Measurements from ENCODE around the gene DET1. TPM values are rescaled to one million over a fixed set of nuclear protein-coding genes. Genes with fewer than 3 reads are reported as not detected.

Gene DET1
- total RNA-seq, 5 donors from 2014 or later (not counting 1 experiment from before 2014, with no cell fraction given) = 4.1 to 9.4 (median 6.4) TPM

- Histone ChIP-seq H3K9me3 (no peaks in the 10 kb centered on the region), H3K4me3 (ENCODE audit: control insufficient read depth in 1 of 2, extremely low read depth in 1 of 2, low read length in 1 of 2) (no peak overlapping the region), H3K4me1 (ENCODE audit: control insufficient read depth in 1 of 2, extremely low read depth in 1 of 2, insufficient read depth in 2 of 2, low read length in 2 of 2) (no peaks in the 10 kb centered on the region), H3K27me3 (replicated peaks in 1 of 2; ENCODE audit: control insufficient read depth in 2 of 2, extremely low read depth in 1 of 2, insufficient read depth in 2 of 2, low read length in 1 of 2) (no peaks in the 10 kb centered on the region), H3K27ac (ENCODE audit: low read length) (no peak overlapping the region), H3K36me3 (ENCODE audit: control insufficient read depth in 2 of 2, extremely low read depth in 1 of 2, insufficient read depth in 1 of 2, low read length in 1 of 2) (peaks cover 0 to 2% of the 10 kb centered on the region in 2 donors)
- WGBS (ENCODE audit: insufficient coverage) = 89% methylated on average over 9 of the region's 10 CpGs
- H3K9me3 Mint-ChIP-seq = no peaks in the 10 kb centered on the region
- no peak overlapping the region for H3K4me3 Mint-ChIP-seq
- DNase-seq (no peak), ATAC-seq (replicated peaks in 1 of 4) (no peak)
- peaks cover 10% of the 10 kb centered on the region for H3K36me3 Mint-ChIP-seq
- CTCF ChIA-PET = no interaction called here
- no peak overlapping the region for H3K27ac Mint-ChIP-seq
- no peaks in the 10 kb centered on the region for H3K4me1 Mint-ChIP-seq
- no peaks in the 10 kb centered on the region for H3K27me3 Mint-ChIP-seq
- POLR2A ChIA-PET = no interaction called here
These were observed 61.7 kb downstream of the DET1 start for GRCh38 chr15:88484682-88485331.

GRCh38 chr15:88482263-88482662, 64.2 kb downstream of the DET1 start:
- Histone ChIP-seq H3K36me3 (ENCODE audit: control insufficient read depth in 2 of 2, extremely low read depth in 1 of 2, insufficient read depth in 1 of 2, low read length in 1 of 2) (peaks cover 5 to 15% of the 10 kb centered on the region in 2 donors), H3K4me3 (ENCODE audit: control insufficient read depth in 1 of 2, extremely low read depth in 1 of 2, low read length in 1 of 2) (no peak overlapping the region), H3K27ac (ENCODE audit: low read length) (no peak overlapping the region), H3K4me1 (ENCODE audit: control insufficient read depth in 1 of 2, extremely low read depth in 1 of 2, insufficient read depth in 2 of 2, low read length in 2 of 2) (no peaks in the 10 kb centered on the region), H3K27me3 (replicated peaks in 1 of 2; ENCODE audit: control insufficient read depth in 2 of 2, extremely low read depth in 1 of 2, insufficient read depth in 2 of 2, low read length in 1 of 2) (no peaks in the 10 kb centered on the region), H3K9me3 (no peaks in the 10 kb centered on the region)
- ATAC-seq (replicated peaks in 1 of 4) (no peak), DNase-seq (no peak)
- Mint-ChIP-seq H3K9me3 (no peaks in the 10 kb centered on the region), H3K27me3 (no peaks in the 10 kb centered on the region), H3K4me1 (no peaks in the 10 kb centered on the region), H3K4me3 (no peak overlapping the region), H3K27ac (no peak overlapping the region), H3K36me3 (peaks cover 17% of the 10 kb centered on the region)
- WGBS (ENCODE audit: insufficient coverage) = no CpG with 5 or more reads among the region's 1 CpG
- POLR2A ChIA-PET = no interaction called here
- CTCF ChIA-PET = no interaction called here

- CTCF ChIA-PET = interaction anchor here in 1 of 2 donors (0.6 kb wide), 1 partner anchor 28 kb away, joined by 7 read pairs; no protein-coding TSS in a partner anchor
- no peak overlapping the region for H3K4me3 ChIP-seq (ENCODE audit: control insufficient read depth in 1 of 2, extremely low read depth in 1 of 2, low read length in 1 of 2)
- H3K36me3 ChIP-seq (ENCODE audit: control insufficient read depth in 2 of 2, extremely low read depth in 1 of 2, insufficient read depth in 1 of 2, low read length in 1 of 2) = peaks cover 10 to 23% of the 10 kb centered on the region in 2 donors
- H3K27me3 ChIP-seq (replicated peaks in 1 of 2; ENCODE audit: control insufficient read depth in 2 of 2, extremely low read depth in 1 of 2, insufficient read depth in 2 of 2, low read length in 1 of 2) = no peaks in the 10 kb centered on the region
- ATAC-seq (replicated peaks in 1 of 4) (no peak), DNase-seq (no peak)
- no peaks in the 10 kb centered on the region for H3K9me3 ChIP-seq
- H3K27ac ChIP-seq (ENCODE audit: low read length) = no peak overlapping the region
- Mint-ChIP-seq H3K9me3 (no peaks in the 10 kb centered on the region), H3K4me1 (no peaks in the 10 kb centered on the region), H3K36me3 (peaks cover 25% of the 10 kb centered on the region), H3K4me3 (no peak overlapping the region), H3K27ac (no peak overlapping the region), H3K27me3 (no peaks in the 10 kb centered on the region)
- POLR2A ChIA-PET = no interaction called here
- no peaks in the 10 kb centered on the region for H3K4me1 ChIP-seq (ENCODE audit: control insufficient read depth in 1 of 2, extremely low read depth in 1 of 2, insufficient read depth in 2 of 2, low read length in 2 of 2)
- 97% methylated on average over 8 of the region's 8 CpGs for WGBS (ENCODE audit: insufficient coverage)
These were observed 65.5 kb downstream of the DET1 start for GRCh38 chr15:88480981-88481380.

GRCh38 chr15:88479169-88479568, 67.3 kb downstream of the DET1 start:
- POLR2A ChIA-PET = no interaction called here

GRCh38 chr15:88477904-88478303, 68.6 kb downstream of the DET1 start:
- Histone ChIP-seq H3K9me3 (no peaks in the 10 kb centered on the region), H3K27ac (ENCODE audit: low read length) (no peak overlapping the region), H3K36me3 (ENCODE audit: control insufficient read depth in 2 of 2, extremely low read depth in 1 of 2, insufficient read depth in 1 of 2, low read length in 1 of 2) (peaks cover 13 to 39% of the 10 kb centered on the region in 2 donors), H3K4me3 (ENCODE audit: control insufficient read depth in 1 of 2, extremely low read depth in 1 of 2, low read length in 1 of 2) (no peak overlapping the region), H3K27me3 (replicated peaks in 1 of 2; ENCODE audit: control insufficient read depth in 2 of 2, extremely low read depth in 1 of 2, insufficient read depth in 2 of 2, low read length in 1 of 2) (no peaks in the 10 kb centered on the region), H3K4me1 (ENCODE audit: control insufficient read depth in 1 of 2, extremely low read depth in 1 of 2, insufficient read depth in 2 of 2, low read length in 2 of 2) (no peaks in the 10 kb centered on the region)
- DNase-seq = no peak
- ATAC-seq (replicated peaks in 1 of 4) = no peak
- H3K27me3 Mint-ChIP-seq = no peaks in the 10 kb centered on the region
- H3K27ac Mint-ChIP-seq = no peak overlapping the region
- peaks cover 42% of the 10 kb centered on the region for H3K36me3 Mint-ChIP-seq
- no CpG with 5 or more reads among the region's 5 CpGs for WGBS (ENCODE audit: insufficient coverage)
- H3K9me3 Mint-ChIP-seq = no peaks in the 10 kb centered on the region
- CTCF ChIA-PET = interaction anchor here in 1 of 2 donors (1.1 kb wide), 1 partner anchor 160 kb away, joined by 3 read pairs; no protein-coding TSS in a partner anchor
- POLR2A ChIA-PET = no interaction called here
- no peak overlapping the region for H3K4me3 Mint-ChIP-seq
- H3K4me1 Mint-ChIP-seq = no peaks in the 10 kb centered on the region

More at GRCh38 chr15:88479169-88479568, 67.3 kb downstream of the DET1 start:
- Histone ChIP-seq H3K27me3 (replicated peaks in 1 of 2; ENCODE audit: control insufficient read depth in 2 of 2, extremely low read depth in 1 of 2, insufficient read depth in 2 of 2, low read length in 1 of 2) (no peaks in the 10 kb centered on the region), H3K27ac (ENCODE audit: low read length) (no peak overlapping the region), H3K4me1 (ENCODE audit: control insufficient read depth in 1 of 2, extremely low read depth in 1 of 2, insufficient read depth in 2 of 2, low read length in 2 of 2) (no peaks in the 10 kb centered on the region), H3K36me3 (ENCODE audit: control insufficient read depth in 2 of 2, extremely low read depth in 1 of 2, insufficient read depth in 1 of 2, low read length in 1 of 2) (peaks cover 13 to 34% of the 10 kb centered on the region in 2 donors), H3K4me3 (ENCODE audit: control insufficient read depth in 1 of 2, extremely low read depth in 1 of 2, low read length in 1 of 2) (no peak overlapping the region), H3K9me3 (no peaks in the 10 kb centered on the region)
- no peak overlapping the region for H3K27ac Mint-ChIP-seq
- DNase-seq (no peak), ATAC-seq (replicated peaks in 1 of 4) (no peak)
- H3K9me3 Mint-ChIP-seq = no peaks in the 10 kb centered on the region
- no peaks in the 10 kb centered on the region for H3K4me1 Mint-ChIP-seq
- no peaks in the 10 kb centered on the region for H3K27me3 Mint-ChIP-seq
- H3K4me3 Mint-ChIP-seq = no peak overlapping the region
- no CpG with 5 or more reads among the region's 3 CpGs for WGBS (ENCODE audit: insufficient coverage)
- CTCF ChIA-PET = no interaction called here
- peaks cover 36% of the 10 kb centered on the region for H3K36me3 Mint-ChIP-seq

- 100% methylated on average over 4 of the region's 7 CpGs for WGBS (ENCODE audit: insufficient coverage)
- no peaks in the 10 kb centered on the region for H3K9me3 ChIP-seq
- H3K4me3 ChIP-seq (ENCODE audit: control insufficient read depth in 1 of 2, extremely low read depth in 1 of 2, low read length in 1 of 2) = no peak overlapping the region
- DNase-seq (no peak), ATAC-seq (replicated peaks in 1 of 4) (no peak)
- no peaks in the 10 kb centered on the region for H3K4me1 ChIP-seq (ENCODE audit: control insufficient read depth in 1 of 2, extremely low read depth in 1 of 2, insufficient read depth in 2 of 2, low read length in 2 of 2)
- no peak overlapping the region for H3K27ac ChIP-seq (ENCODE audit: low read length)
- ChIA-PET POLR2A (no interaction called here), CTCF (interaction anchor here in 1 of 2 donors (1.1 kb wide), 1 partner anchor 161 kb away, joined by 3 read pairs; no protein-coding TSS in a partner anchor)
- Mint-ChIP-seq H3K27me3 (no peaks in the 10 kb centered on the region), H3K27ac (no peak overlapping the region), H3K9me3 (no peaks in the 10 kb centered on the region), H3K36me3 (peaks cover 41% of the 10 kb centered on the region), H3K4me1 (peaks cover 0 to 3% (median 0%) of the 10 kb centered on the region in 3 donors), H3K4me3 (no peak overlapping the region)
- no peaks in the 10 kb centered on the region for H3K27me3 ChIP-seq (replicated peaks in 1 of 2; ENCODE audit: control insufficient read depth in 2 of 2, extremely low read depth in 1 of 2, insufficient read depth in 2 of 2, low read length in 1 of 2)
- peaks cover 13 to 43% of the 10 kb centered on the region in 2 donors for H3K36me3 ChIP-seq (ENCODE audit: control insufficient read depth in 2 of 2, extremely low read depth in 1 of 2, insufficient read depth in 1 of 2, low read length in 1 of 2)
These were observed 69.4 kb downstream of the DET1 start for GRCh38 chr15:88477126-88477525.
